Stomach (tissue), 4 donors: ENCODE data around the gene MAGI1.

Experiments used
- CTCF ChIP-seq, 7 experiments: fragments of 450-650 bp in 4 of 7; fragments of 200-600 bp in 3 of 7; sonication (generic) in 3 of 7; IDR thresholded peaks; one replicate each; pipeline ENCODE4 v1.5.1; 2016 to 2019; ENCODE audit warnings: antibody characterized with exemption in 7 of 7, control low read depth in 2 of 7, mild to moderate bottlenecking in 1 of 7
- EP300 ChIP-seq: sonication (generic); formaldehyde crosslinking; IDR thresholded peaks from one replicate; pipeline ENCODE4 v1.6.1; 2017; ENCODE audit warnings: antibody characterized with exemption
- POLR2A ChIP-seq, 4 donors: fragments of 450-650 bp; IDR thresholded peaks; one replicate each; pipeline ENCODE4 v1.6.1; 2016; ENCODE audit warnings: antibody characterized with exemption in 4 of 4, control low read depth in 2 of 4, mild to moderate bottlenecking in 1 of 4, moderate library complexity in 1 of 4

DNA sequence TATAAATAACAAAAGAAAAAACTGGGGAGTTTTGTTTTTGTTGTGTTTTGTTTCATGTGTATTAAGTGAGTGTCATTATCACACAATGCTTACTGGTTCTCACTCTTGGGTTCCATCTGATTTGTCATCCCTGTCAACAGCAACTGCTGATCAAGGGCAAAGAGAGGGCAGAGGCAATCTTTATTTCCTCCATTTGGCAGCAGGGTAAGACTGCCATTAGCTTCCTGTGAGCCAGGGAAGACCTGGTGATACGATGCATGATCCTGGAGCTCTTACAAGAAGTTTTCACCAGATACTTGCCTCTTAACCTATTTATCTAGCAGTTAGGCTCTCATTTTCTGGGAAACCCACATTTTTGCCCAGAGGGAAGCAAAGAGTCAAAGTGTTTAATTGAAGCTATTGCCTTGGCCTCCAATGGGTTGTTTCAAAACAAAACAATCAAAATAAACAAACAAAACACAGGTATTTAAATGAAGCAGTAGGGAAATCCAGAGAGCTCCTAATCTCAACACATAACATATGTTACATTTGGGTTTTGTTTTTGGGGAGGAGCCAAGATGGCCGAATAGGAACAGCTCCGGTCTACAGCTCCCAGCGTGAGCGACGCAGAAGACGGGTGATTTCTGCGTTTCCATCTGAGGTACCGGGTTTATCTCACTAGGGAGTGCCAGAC, 529.8 kb downstream of the MAGI1 start:
- TF ChIP-seq CTCF (IDR thresholded peaks at IDR 0.05), result no peak
- TF ChIP-seq EP300, result no peak
- TF ChIP-seq POLR2A (IDR thresholded peaks at IDR 0.05), result no peak
